Fibroblast of lung (primary cell): ENCODE results near the gene LGR6.

ENCODE experiments used
- EZH2 ChIP-seq: IDR thresholded peaks from 2 replicates; pipeline ENCODE4 v1.5.1; 2012; ENCODE audit warnings: low read length, control low read depth, mild to moderate bottlenecking; ENCODE audit errors: missing control alignments
- TF ChIP-seq, protein P1 (sequence below), 2 donors: IDR thresholded peaks in 1 of 2; conservative IDR thresholded peaks in 1 of 2; 1 replicate in 1 of 2; 2 replicates in 1 of 2; pipeline ENCODE4 v1.5.1; 2011 to 2012; ENCODE audit warnings: low read length in 2 of 2, control low read depth in 1 of 2, inconsistent platforms in 1 of 2, low read depth in 1 of 2, mild to moderate bottlenecking in 1 of 2

DNA sequence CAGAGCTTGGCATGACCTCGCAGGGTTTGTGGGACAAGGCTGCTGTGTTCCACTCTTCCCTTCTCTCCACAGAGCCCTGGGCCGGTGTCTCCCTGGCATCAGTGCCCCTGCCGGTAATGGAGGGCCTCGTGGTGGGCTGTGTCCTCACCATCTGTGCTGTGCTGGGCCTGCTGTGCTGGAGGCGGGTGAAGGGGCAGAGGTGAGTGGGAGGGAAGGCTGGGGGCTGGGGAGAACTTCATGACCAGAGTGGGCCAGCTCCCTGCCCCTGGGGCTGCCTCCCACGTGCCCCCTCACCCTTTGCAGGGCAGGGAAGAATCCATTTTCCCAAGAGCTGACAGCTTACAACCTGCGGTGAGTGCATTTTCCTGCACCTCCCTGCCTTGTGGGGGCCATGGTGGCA lies 12.0 kb upstream of the LGR6 start:
- TF ChIP-seq EZH2, result no peak
- TF ChIP-seq, protein P1, sequence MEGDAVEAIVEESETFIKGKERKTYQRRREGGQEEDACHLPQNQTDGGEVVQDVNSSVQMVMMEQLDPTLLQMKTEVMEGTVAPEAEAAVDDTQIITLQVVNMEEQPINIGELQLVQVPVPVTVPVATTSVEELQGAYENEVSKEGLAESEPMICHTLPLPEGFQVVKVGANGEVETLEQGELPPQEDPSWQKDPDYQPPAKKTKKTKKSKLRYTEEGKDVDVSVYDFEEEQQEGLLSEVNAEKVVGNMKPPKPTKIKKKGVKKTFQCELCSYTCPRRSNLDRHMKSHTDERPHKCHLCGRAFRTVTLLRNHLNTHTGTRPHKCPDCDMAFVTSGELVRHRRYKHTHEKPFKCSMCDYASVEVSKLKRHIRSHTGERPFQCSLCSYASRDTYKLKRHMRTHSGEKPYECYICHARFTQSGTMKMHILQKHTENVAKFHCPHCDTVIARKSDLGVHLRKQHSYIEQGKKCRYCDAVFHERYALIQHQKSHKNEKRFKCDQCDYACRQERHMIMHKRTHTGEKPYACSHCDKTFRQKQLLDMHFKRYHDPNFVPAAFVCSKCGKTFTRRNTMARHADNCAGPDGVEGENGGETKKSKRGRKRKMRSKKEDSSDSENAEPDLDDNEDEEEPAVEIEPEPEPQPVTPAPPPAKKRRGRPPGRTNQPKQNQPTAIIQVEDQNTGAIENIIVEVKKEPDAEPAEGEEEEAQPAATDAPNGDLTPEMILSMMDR (conservative IDR thresholded peaks at IDR 0.05 in 1 of 2, IDR thresholded peaks at IDR 0.05 in 1 of 2; ENCODE audit: low read depth in 1 of 2, low read length in 2 of 2), result no peak
